Astrocyte (in vitro differentiated cells and primary cell): Measurements from ENCODE around the gene MLLT1. TPM values are rescaled to one million over a fixed set of nuclear protein-coding genes. Genes with fewer than 3 reads are reported as not detected.

ENCODE experiments used
- DNase-seq: peaks from one replicate; pipeline ENCODE4 v3.0.0-alpha.2; 2010; ENCODE audit warnings: low read depth
- FAIRE-seq: peaks from 2 replicates; lab custom pipeline; 2011; peaks lifted over from hg19 to GRCh38; lab: Jason Lieb, UNC
- H2AFZ ChIP-seq: 2 replicates; pipeline ENCODE4 v1.6.0; 2012; ENCODE audit warnings: low read depth, low read length, inconsistent platforms
- H3K27ac ChIP-seq: 2 replicates; pipeline ENCODE4 v1.5.1; 2011; ENCODE audit warnings: low read depth, low read length, inconsistent platforms
- H3K27me3 ChIP-seq: 2 replicates; pipeline ENCODE4 v1.6.0; 2011; ENCODE audit warnings: low read length, inconsistent platforms; ENCODE audit not compliant: insufficient read depth
- H3K36me3 ChIP-seq: 2 replicates; pipeline ENCODE4 v1.5.1; 2011; ENCODE audit warnings: low read length, inconsistent platforms; ENCODE audit not compliant: insufficient read depth
- H3K4me1 ChIP-seq: 2 replicates; pipeline ENCODE4 v1.5.1; 2011; ENCODE audit warnings: low read length, inconsistent platforms; ENCODE audit not compliant: insufficient read depth
- H3K4me2 ChIP-seq: 2 replicates; pipeline ENCODE4 v1.6.0; 2012; ENCODE audit warnings: low read length, inconsistent platforms
- H3K4me3 ChIP-seq: 2 replicates; pipeline ENCODE4 v1.5.1; 2011; ENCODE audit warnings: low read depth, mild to moderate bottlenecking, low read length, inconsistent platforms; ENCODE audit not compliant: insufficient read depth
- H3K79me2 ChIP-seq: 2 replicates; pipeline ENCODE4 v1.6.0; 2012; ENCODE audit warnings: mild to moderate bottlenecking, low read length, inconsistent platforms; ENCODE audit not compliant: insufficient read depth
- H3K9ac ChIP-seq: 2 replicates; pipeline ENCODE4 v1.6.0; 2012; ENCODE audit warnings: mild to moderate bottlenecking, low read length, inconsistent platforms
- H3K9me3 ChIP-seq: 2 replicates; pipeline ENCODE4 v1.5.1; 2012; ENCODE audit warnings: low read depth, mild to moderate bottlenecking, low read length, inconsistent platforms; ENCODE audit not compliant: insufficient read depth
- H4K20me1 ChIP-seq: 2 replicates; pipeline ENCODE4 v1.6.0; 2012; ENCODE audit warnings: low read length, inconsistent platforms; ENCODE audit not compliant: insufficient read depth
- H3K27ac Mint-ChIP-seq: one replicate; pipeline ENCODE4 v1.8.0; 2021; ENCODE audit warnings: mild to moderate bottlenecking, mixed read lengths; ENCODE audit not compliant: unreplicated experiment
- H3K27me3 Mint-ChIP-seq: one replicate; pipeline ENCODE4 v1.8.0; 2021; ENCODE audit warnings: low read depth, mixed read lengths; ENCODE audit not compliant: unreplicated experiment
- H3K36me3 Mint-ChIP-seq: one replicate; pipeline ENCODE4 v1.8.0; 2021; ENCODE audit warnings: low read depth, mixed read lengths; ENCODE audit not compliant: unreplicated experiment
- H3K4me1 Mint-ChIP-seq: one replicate; pipeline ENCODE4 v1.8.0; 2021; ENCODE audit warnings: low read depth, mixed read lengths; ENCODE audit not compliant: unreplicated experiment
- H3K4me3 Mint-ChIP-seq: one replicate; pipeline ENCODE4 v1.8.0; 2021; ENCODE audit warnings: mild to moderate bottlenecking, moderate library complexity, mixed read lengths; ENCODE audit not compliant: unreplicated experiment
- H3K9me3 Mint-ChIP-seq: one replicate; pipeline ENCODE4 v1.8.0; 2021; ENCODE audit warnings: mild to moderate bottlenecking, mixed read lengths; ENCODE audit not compliant: unreplicated experiment
- EZH2 ChIP-seq: IDR thresholded peaks from 2 replicates; pipeline ENCODE4 v1.6.1; 2012; ENCODE audit warnings: mild to moderate bottlenecking, low read length, inconsistent platforms; ENCODE audit not compliant: insufficient read depth
- total RNA-seq: library from RNA; stranded (reverse); gene quantifications from 2 replicates; pipeline ENCODE4 v1.2.1, GENCODE V29; 2021
- TF ChIP-seq, protein P1 (sequence below): IDR thresholded peaks from 2 replicates; pipeline ENCODE4 v1.5.1; 2011; ENCODE audit warnings: low read depth, mild to moderate bottlenecking, inconsistent platforms, low read length, moderate library complexity; ENCODE audit not compliant: insufficient read depth

The MLLT1 gene
- total RNA-seq, 1 donor from 2014 or later, result 46.0 TPM

DNA sequence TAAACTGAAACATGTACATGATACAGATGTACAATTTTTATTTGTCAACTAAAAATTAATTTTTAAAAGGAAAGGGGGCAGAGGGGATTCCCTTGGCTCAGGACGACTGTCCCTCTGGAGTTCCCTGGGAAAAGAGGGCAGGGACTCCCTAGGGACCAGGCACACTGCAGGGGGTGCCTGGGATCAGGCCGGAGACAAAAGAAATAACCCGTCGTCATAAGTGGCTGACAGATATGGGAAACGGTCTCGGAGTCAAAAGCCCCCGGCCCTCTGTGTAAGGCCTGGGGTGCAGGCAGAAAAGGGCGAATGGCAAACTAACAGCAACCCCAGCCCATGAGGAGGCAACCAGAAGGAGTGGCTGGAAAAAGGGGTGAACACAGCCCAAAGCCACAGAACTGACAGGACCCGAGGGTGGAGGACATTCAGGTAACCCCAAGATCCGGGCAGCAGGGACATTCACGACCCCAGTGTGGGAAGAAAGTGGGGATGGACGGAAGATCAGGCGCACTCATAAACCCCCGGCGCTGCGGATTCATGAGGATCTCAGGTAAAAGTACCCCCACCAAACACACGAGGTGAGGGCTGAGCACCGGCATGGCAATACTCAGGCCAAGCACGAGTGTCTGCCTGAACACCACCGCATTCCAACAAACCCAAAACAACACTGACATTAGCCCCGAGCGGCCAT lies 6.7 kb downstream of the MLLT1 start:
- peaks cover 15% of the 10 kb centered on the region for H3K36me3 Mint-ChIP-seq
- H3K27me3 Mint-ChIP-seq, result no peaks in the 10 kb centered on the region
- no peaks in the 10 kb centered on the region for H3K9me3 ChIP-seq
- H4K20me1 ChIP-seq, result peaks cover 72% of the 10 kb centered on the region
- H3K27ac Mint-ChIP-seq, result no peak overlapping the region
- DNase-seq (no peak), FAIRE-seq (no peak)
- no peak overlapping the region for H3K4me3 Mint-ChIP-seq
- peaks cover 2% of the 10 kb centered on the region for H3K9me3 Mint-ChIP-seq
- H3K4me3 ChIP-seq, result peak overlapping the region; percentile 37
- peaks cover 2% of the 10 kb centered on the region for H3K36me3 ChIP-seq
- peaks cover 73% of the 10 kb centered on the region for H3K4me1 ChIP-seq
- H3K9ac ChIP-seq, result peak overlapping the region; percentile 73
- peaks cover 30% of the 10 kb centered on the region for H3K4me1 Mint-ChIP-seq
- no peaks in the 10 kb centered on the region for H3K27me3 ChIP-seq
- H3K27ac ChIP-seq, result peak overlapping the region; percentile 84
- peaks cover 94% of the 10 kb centered on the region for H3K79me2 ChIP-seq
- peak overlapping the region; percentile 82 for H3K4me2 ChIP-seq
- H2AFZ ChIP-seq, result no peak overlapping the region
- TF ChIP-seq EZH2, result no peak
- TF ChIP-seq, protein P1, sequence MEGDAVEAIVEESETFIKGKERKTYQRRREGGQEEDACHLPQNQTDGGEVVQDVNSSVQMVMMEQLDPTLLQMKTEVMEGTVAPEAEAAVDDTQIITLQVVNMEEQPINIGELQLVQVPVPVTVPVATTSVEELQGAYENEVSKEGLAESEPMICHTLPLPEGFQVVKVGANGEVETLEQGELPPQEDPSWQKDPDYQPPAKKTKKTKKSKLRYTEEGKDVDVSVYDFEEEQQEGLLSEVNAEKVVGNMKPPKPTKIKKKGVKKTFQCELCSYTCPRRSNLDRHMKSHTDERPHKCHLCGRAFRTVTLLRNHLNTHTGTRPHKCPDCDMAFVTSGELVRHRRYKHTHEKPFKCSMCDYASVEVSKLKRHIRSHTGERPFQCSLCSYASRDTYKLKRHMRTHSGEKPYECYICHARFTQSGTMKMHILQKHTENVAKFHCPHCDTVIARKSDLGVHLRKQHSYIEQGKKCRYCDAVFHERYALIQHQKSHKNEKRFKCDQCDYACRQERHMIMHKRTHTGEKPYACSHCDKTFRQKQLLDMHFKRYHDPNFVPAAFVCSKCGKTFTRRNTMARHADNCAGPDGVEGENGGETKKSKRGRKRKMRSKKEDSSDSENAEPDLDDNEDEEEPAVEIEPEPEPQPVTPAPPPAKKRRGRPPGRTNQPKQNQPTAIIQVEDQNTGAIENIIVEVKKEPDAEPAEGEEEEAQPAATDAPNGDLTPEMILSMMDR, result no peak

DNA sequence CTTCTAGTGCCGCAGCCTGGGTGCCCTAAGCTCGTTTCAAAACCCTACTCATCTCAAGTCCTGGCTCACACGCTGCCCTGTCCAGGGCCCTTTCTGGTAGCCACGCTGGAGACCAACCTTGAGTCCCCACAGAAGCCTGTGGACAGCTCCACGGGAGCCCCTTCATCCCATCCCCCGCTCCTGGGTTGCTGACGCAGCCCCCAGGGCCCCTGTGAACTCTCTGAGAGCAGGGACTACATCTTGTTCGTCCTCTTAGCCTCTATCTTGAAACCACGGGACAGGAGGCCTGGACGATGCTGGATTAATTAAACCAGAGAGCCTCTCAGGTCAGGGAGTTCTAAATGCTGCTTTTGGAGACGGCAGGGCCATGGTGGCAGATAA lies 7.4 kb downstream of the MLLT1 start:
- DNase-seq (no peak), FAIRE-seq (no peak)
- Histone ChIP-seq H2AFZ (no peak overlapping the region), H4K20me1 (peaks cover 72% of the 10 kb centered on the region), H3K4me1 (peaks cover 66% of the 10 kb centered on the region), H3K4me2 (peak overlapping the region; percentile 82), H3K27me3 (no peaks in the 10 kb centered on the region), H3K36me3 (peaks cover 2% of the 10 kb centered on the region), H3K79me2 (peaks cover 94% of the 10 kb centered on the region), H3K9me3 (no peaks in the 10 kb centered on the region), H3K4me3 (peak overlapping the region; percentile 22), H3K9ac (peak overlapping the region; percentile 73), H3K27ac (peak overlapping the region; percentile 84)
- TF ChIP-seq, protein P1, result no peak
- TF ChIP-seq EZH2, result no peak
- Mint-ChIP-seq H3K36me3 (peaks cover 17% of the 10 kb centered on the region), H3K9me3 (peaks cover 2% of the 10 kb centered on the region), H3K27ac (no peak overlapping the region), H3K27me3 (no peaks in the 10 kb centered on the region), H3K4me3 (no peak overlapping the region), H3K4me1 (peaks cover 23% of the 10 kb centered on the region)
